Measurements from ENCODE around the gene LAMA5. TPM values are rescaled to one million over a fixed set of nuclear protein-coding genes. Genes with fewer than 3 reads are reported as not detected.

LAMA5 gene
- total and polyA plus RNA-seq, 2 donors (not counting 1 experiment from before 2014, with no cell fraction given) = 52.9 to 83.5 TPM

- H3K4me1 ChIP-seq (ENCODE audit: control insufficient read depth in 2 of 2, insufficient read depth in 2 of 2, low read length in 2 of 2) = peaks cover 25 to 34% of the 10 kb centered on the region in 2 donors
- H3K79me2 ChIP-seq (ENCODE audit: control insufficient read depth, insufficient read depth, low read length) = no peaks in the 10 kb centered on the region
- no peak overlapping the region for H3K9ac ChIP-seq (ENCODE audit: low read length)
- no peaks in the 10 kb centered on the region for H3K9me3 Mint-ChIP-seq (ENCODE audit: insufficient read depth)
- peak; percentile 27 for DNase-seq
- no peak overlapping the region for H3K4me3 ChIP-seq (ENCODE audit: control extremely low read depth in 1 of 5, extremely low read depth in 1 of 5, insufficient read depth in 1 of 5, low read depth in 2 of 5, low read length in 4 of 5)
- no peak overlapping the region for H3K27ac ChIP-seq (ENCODE audit: low read length in 2 of 2)
- H3K27me3 ChIP-seq (replicated peaks in 1 of 4; ENCODE audit: control extremely low read depth in 1 of 4, control insufficient read depth in 3 of 4, insufficient read depth in 4 of 4, low read length in 3 of 4) = peaks cover 0 to 46% (median 12%) of the 10 kb centered on the region in 4 experiments
- WGBS (ENCODE audit: insufficient coverage) = 9% methylated on average over 16 of the region's 28 CpGs
- peak overlapping the region; percentile 80 for H3K4me3 Mint-ChIP-seq
- H3K27ac Mint-ChIP-seq = no peak overlapping the region
- H2AFZ ChIP-seq (ENCODE audit: insufficient read depth, low read depth, low read length, poor library complexity, severe bottlenecking) = no peak overlapping the region
- peaks cover 0 to 4% (median 0%) of the 10 kb centered on the region in 3 donors for H3K9me3 ChIP-seq (ENCODE audit: control extremely low read depth in 1 of 3, control insufficient read depth in 2 of 3, insufficient read depth in 1 of 3, low read length in 2 of 3)
- H3K4me2 ChIP-seq (replicated peaks; ENCODE audit: low read depth, low read length, poor library complexity, severe bottlenecking) = peak overlapping the region; percentile 93
- peaks cover 6% of the 10 kb centered on the region for H3K27me3 Mint-ChIP-seq
- ChIA-PET CTCF (interaction anchor here (0.6 to 4.2 kb wide), 5 partner anchors 12 to 64 kb away, joined by 3 to 27 read pairs (median 5); no protein-coding TSS in a partner anchor), POLR2A (interaction anchor here (4.2 kb wide), 1 partner anchor 30 kb away, joined by 43 read pairs; no protein-coding TSS in a partner anchor)
- intact Hi-C loops (cut with micrococcal nuclease) = loop anchor here (1.0 kb wide), 1 partner anchor 67 kb away; the partner anchor contains the start of gene ADRM1
- H3K4me1 Mint-ChIP-seq = peaks cover 19% of the 10 kb centered on the region
- no peaks in the 10 kb centered on the region for H3K36me3 ChIP-seq (replicated peaks in 1 of 2; ENCODE audit: control extremely low read depth in 1 of 2, control insufficient read depth in 1 of 2, extremely low read depth in 1 of 2, insufficient read depth in 2 of 2, low read length in 1 of 2)
- TF ChIP-seq, protein P1, sequence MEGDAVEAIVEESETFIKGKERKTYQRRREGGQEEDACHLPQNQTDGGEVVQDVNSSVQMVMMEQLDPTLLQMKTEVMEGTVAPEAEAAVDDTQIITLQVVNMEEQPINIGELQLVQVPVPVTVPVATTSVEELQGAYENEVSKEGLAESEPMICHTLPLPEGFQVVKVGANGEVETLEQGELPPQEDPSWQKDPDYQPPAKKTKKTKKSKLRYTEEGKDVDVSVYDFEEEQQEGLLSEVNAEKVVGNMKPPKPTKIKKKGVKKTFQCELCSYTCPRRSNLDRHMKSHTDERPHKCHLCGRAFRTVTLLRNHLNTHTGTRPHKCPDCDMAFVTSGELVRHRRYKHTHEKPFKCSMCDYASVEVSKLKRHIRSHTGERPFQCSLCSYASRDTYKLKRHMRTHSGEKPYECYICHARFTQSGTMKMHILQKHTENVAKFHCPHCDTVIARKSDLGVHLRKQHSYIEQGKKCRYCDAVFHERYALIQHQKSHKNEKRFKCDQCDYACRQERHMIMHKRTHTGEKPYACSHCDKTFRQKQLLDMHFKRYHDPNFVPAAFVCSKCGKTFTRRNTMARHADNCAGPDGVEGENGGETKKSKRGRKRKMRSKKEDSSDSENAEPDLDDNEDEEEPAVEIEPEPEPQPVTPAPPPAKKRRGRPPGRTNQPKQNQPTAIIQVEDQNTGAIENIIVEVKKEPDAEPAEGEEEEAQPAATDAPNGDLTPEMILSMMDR (IDR thresholded peaks at IDR 0.05) = peak; percentile 31
- no peak for TF ChIP-seq EZH2 (IDR thresholded peaks at IDR 0.05; ENCODE audit: borderline replicate concordance, insufficient read depth, low read depth, low read length, poor library complexity, severe bottlenecking)
- ATAC-seq (ENCODE audit: low read depth) = no peak
- H4K20me1 ChIP-seq (ENCODE audit: control insufficient read depth, insufficient read depth, low read length, poor library complexity, severe bottlenecking) = peaks cover 2% of the 10 kb centered on the region
These were observed 2.1 kb upstream of the LAMA5 start for GRCh38 chr20:62368976-62369814.

Measured in B cell (primary cell).